K562 (cell line): ENCODE data around the gene NUP50.

Experiments used
- COPS2 ChIP-seq: fragments of 450-650 bp; conservative IDR thresholded peaks from 2 replicates; pipeline ENCODE4 v1.6.1; 2016; ENCODE audit warnings: mild to moderate bottlenecking, moderate library complexity
- FOS ChIP-seq: IDR thresholded peaks from 3 replicates; pipeline ENCODE4 v1.6.1; 2011; ENCODE audit not compliant: insufficient read length; ENCODE audit errors: extremely low read depth
- FOXK1 ChIP-seq: sonication (generic); formaldehyde crosslinking; IDR thresholded peaks from 2 replicates; pipeline ENCODE4 v1.8.0; 2022; ENCODE audit warnings: missing genetic modification reagents, mild to moderate bottlenecking, borderline replicate concordance
- GTF2F1 ChIP-seq: IDR thresholded peaks from 2 replicates; pipeline ENCODE4 v1.6.1; 2011; ENCODE audit warnings: low read depth, low read length, improper control_type of control experiment
- JUND ChIP-seq, 2 experiments: IDR thresholded peaks; 2 replicates in 1 of 2; 3 replicates in 1 of 2; pipeline ENCODE4 v1.6.1; 2011; ENCODE audit warnings: borderline replicate concordance in 2 of 2, low read depth in 2 of 2, low read length in 2 of 2, improper control_type of control experiment in 1 of 2, missing biosample characterization in 1 of 2, missing genetic modification characterization in 1 of 2, missing genetic modification reagents in 1 of 2
- MAFK ChIP-seq: IDR thresholded peaks from 2 replicates; pipeline ENCODE4 v1.6.1; 2011; ENCODE audit warnings: low read length, improper control_type of control experiment
- POLR2A ChIP-seq: fragments of 450-650 bp; conservative IDR thresholded peaks from 2 replicates; pipeline ENCODE4 v1.6.1; 2016
- POLR2AphosphoS5 ChIP-seq: IDR thresholded peaks from 2 replicates; pipeline ENCODE4 v1.6.1; 2011; ENCODE audit warnings: mild to moderate bottlenecking, low read depth, low read length, moderate library complexity; ENCODE audit not compliant: control insufficient read depth, insufficient read depth
- RAD21 ChIP-seq, 2 experiments: fragments of 250-450 bp in 1 of 2; fragments of 450-650 bp in 1 of 2; sonication (Bioruptor Pico) in 1 of 2; formaldehyde crosslinking in 1 of 2; IDR thresholded peaks in 1 of 2; conservative IDR thresholded peaks in 1 of 2; 2 replicates each; pipeline versions ENCODE4 v1.4.0 to v1.8.0; 2020 to 2022; ENCODE audit warnings: mild to moderate bottlenecking in 2 of 2, moderate library complexity in 1 of 2
- ZNF12 ChIP-seq: sonication (generic); formaldehyde crosslinking; IDR thresholded peaks from 2 replicates; pipeline ENCODE4 v1.4.0; 2020; ENCODE audit warnings: mild to moderate bottlenecking, missing genetic modification reagents
- ZNF699 ChIP-seq: fragments of 250-450 bp; sonication (Bioruptor Pico); IDR thresholded peaks from 2 replicates; pipeline ENCODE4 v1.8.0; 2021; ENCODE audit warnings: mild to moderate bottlenecking, moderate library complexity; ENCODE audit not compliant: insufficient replicate concordance
- TF ChIP-seq, protein P1 (sequence below), 3 experiments: IDR thresholded peaks in 2 of 3; conservative IDR thresholded peaks in 1 of 3; 2 replicates each; pipeline ENCODE4 v1.5.1; 2011 to 2012; ENCODE audit warnings: low read length in 3 of 3, mild to moderate bottlenecking in 3 of 3, control low read depth in 2 of 3, improper control_type of control experiment in 1 of 3, inconsistent platforms in 1 of 3, low read depth in 1 of 3, mixed read lengths in 1 of 3, moderate library complexity in 1 of 3; ENCODE audit not compliant: insufficient read depth in 2 of 3

DNA sequence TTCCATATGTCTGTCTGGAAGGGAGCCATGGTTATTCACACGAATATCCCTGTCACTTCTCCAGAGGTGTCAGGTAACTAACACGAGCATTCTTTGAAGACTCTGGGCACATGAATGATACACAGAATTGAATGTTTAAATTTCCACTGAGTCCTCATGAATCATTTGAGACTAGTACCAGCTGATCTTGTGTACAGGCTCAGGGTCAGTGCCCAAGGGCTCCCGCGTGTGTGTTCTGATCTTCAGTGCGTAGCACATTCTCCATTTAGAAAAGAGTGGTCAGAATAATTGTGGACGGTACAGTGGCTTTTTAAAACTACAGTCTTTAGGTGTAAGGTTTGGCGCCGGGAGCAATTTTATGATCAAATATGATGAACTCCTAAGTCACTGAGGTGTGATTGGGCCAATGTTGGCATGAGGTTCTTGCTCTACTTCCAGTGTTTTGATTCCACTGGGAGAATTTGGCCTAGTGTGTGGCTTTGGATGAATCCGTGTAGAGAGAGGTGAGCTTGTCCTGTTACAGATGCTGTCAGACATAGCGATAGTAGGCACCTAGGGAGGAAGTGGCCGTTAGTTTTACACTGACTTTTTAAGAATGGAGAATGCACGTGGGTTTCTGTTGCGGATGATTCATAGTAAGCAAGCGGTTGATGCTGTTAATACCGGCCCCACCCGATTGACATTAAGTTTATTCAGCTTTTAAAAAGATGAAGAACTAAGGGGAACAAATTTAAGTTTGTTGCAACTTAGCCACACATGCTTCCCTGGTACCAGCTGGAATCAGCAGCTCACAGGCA is 22.2 kb downstream of the NUP50 start:
- TF ChIP-seq GTF2F1 = no peak
- no peak for TF ChIP-seq FOS
- TF ChIP-seq, protein P1, sequence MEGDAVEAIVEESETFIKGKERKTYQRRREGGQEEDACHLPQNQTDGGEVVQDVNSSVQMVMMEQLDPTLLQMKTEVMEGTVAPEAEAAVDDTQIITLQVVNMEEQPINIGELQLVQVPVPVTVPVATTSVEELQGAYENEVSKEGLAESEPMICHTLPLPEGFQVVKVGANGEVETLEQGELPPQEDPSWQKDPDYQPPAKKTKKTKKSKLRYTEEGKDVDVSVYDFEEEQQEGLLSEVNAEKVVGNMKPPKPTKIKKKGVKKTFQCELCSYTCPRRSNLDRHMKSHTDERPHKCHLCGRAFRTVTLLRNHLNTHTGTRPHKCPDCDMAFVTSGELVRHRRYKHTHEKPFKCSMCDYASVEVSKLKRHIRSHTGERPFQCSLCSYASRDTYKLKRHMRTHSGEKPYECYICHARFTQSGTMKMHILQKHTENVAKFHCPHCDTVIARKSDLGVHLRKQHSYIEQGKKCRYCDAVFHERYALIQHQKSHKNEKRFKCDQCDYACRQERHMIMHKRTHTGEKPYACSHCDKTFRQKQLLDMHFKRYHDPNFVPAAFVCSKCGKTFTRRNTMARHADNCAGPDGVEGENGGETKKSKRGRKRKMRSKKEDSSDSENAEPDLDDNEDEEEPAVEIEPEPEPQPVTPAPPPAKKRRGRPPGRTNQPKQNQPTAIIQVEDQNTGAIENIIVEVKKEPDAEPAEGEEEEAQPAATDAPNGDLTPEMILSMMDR (IDR thresholded peaks at IDR 0.05 in 2 of 3, conservative IDR thresholded peaks at IDR 0.05 in 1 of 3; ENCODE audit: insufficient read depth in 2 of 3, low read depth in 1 of 3, low read length in 3 of 3) = no peak
- TF ChIP-seq COPS2 = no peak
- no peak for TF ChIP-seq POLR2A
- no peak for TF ChIP-seq FOXK1 (CRISPR knock-in tag)
- TF ChIP-seq ZNF12 (CRISPR knock-in tag) = no peak
- TF ChIP-seq POLR2AphosphoS5 = no peak
- no peak for TF ChIP-seq MAFK
- no peak for TF ChIP-seq ZNF699 (CRISPR knock-in tag)
- no peak for TF ChIP-seq RAD21 (CRISPR knock-in tag; conservative IDR thresholded peaks at IDR 0.05 in 1 of 2, IDR thresholded peaks at IDR 0.05 in 1 of 2)
- TF ChIP-seq JUND (IDR thresholded peaks at IDR 0.05; ENCODE audit: borderline replicate concordance, low read depth, low read length) = no peak
- TF ChIP-seq JUND (tag; IDR thresholded peaks at IDR 0.05; ENCODE audit: borderline replicate concordance, low read depth, low read length) = no peak
